ENCODE results near the gene DVL2. TPM values are rescaled to one million over a fixed set of nuclear protein-coding genes. Genes with fewer than 3 reads are reported as not detected.
"Not testable (repeated sequence)": the region's sequence is repeated elsewhere in the genome, so short reads cannot be mapped to it uniquely, and the experiment has no call there.

DVL2 gene
- total and polyA plus RNA-seq, 2 experiments from 2014 or later = 19.5 to 41.2 TPM

GRCh38 chr17:7249830-7250229 lies 15.5 kb upstream of the DVL2 start:
- peaks cover 14% of the 10 kb centered on the region for H3K36me3 ChIP-seq (ENCODE audit: low read depth)
- peaks cover 88% of the 10 kb centered on the region for H3K79me2 ChIP-seq (ENCODE audit: insufficient read depth)
- no peak for DNase-seq
- H3K9me3 ChIP-seq (ENCODE audit: low read depth) = no peaks in the 10 kb centered on the region
- H3K27me3 ChIP-seq (replicated peaks; ENCODE audit: insufficient read depth) = no peaks in the 10 kb centered on the region
- peak overlapping the region; percentile 92 for H3K4me2 ChIP-seq (ENCODE audit: unreplicated experiment)
- no peaks in the 10 kb centered on the region for H4K20me1 ChIP-seq (ENCODE audit: insufficient read depth)
- no peaks in the 10 kb centered on the region for H3K9me2 ChIP-seq (ENCODE audit: insufficient read depth)
- H3F3A ChIP-seq (ENCODE audit: insufficient read depth) = peaks cover 6% of the 10 kb centered on the region; the same call in 1 of the 2 replicates
- H3K4me3 ChIP-seq = peak overlapping the region; percentile 97
- peak overlapping the region; percentile 96 for H3K9ac ChIP-seq
- peaks cover 13% of the 10 kb centered on the region for H3K4me1 ChIP-seq (ENCODE audit: insufficient read depth)
- 95 to 96% methylated on average over 7 of the region's 7 CpGs for WGBS, 2 experiments (ENCODE audit: low coverage in 1 of 2, low lambda C conversion rate in 2 of 2, missing lambda C conversion rate in 2 of 2)
- no peak overlapping the region for H2AFZ ChIP-seq
- H3K27ac ChIP-seq = peak overlapping the region; percentile 99; the same call in 1 of the 2 replicates
- in situ Hi-C loops (cut with MboI) = no loop called here
- TF ChIP-seq EZH2phosphoT487 (IDR thresholded peaks at IDR 0.05; ENCODE audit: insufficient read depth, low read depth) = no peak
- no peak for TF ChIP-seq EZH2 (IDR thresholded peaks at IDR 0.05; ENCODE audit: insufficient read depth, poor library complexity, severe bottlenecking)

DNA sequence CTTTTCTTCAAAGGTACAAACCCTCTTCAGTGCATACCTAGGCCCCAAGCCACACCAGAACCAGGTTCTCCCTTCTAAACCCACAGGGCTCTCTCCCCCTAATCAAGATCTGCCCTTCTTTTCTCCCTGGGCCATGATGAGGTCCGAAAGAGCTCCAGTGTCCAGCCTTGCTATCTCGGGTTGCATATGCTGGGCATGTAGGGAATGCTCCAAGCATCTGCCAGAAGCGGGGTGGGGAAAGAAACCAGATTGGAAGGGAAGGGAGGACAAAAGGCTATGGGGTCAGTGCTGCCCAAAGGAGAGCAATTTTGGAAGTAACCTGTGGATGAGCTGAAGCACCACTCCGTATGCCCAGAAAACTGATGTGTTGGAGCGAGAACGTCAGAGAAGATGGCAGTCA lies 14.9 kb upstream of the DVL2 start:
- H4K20me1 ChIP-seq (ENCODE audit: insufficient read depth) = no peaks in the 10 kb centered on the region
- no peak overlapping the region for H3K4me2 ChIP-seq (ENCODE audit: unreplicated experiment)
- no peak overlapping the region for H3K9ac ChIP-seq
- no peak for DNase-seq
- H3F3A ChIP-seq (ENCODE audit: insufficient read depth) = peaks cover 11% of the 10 kb centered on the region; the same call in 1 of the 2 replicates
- no peak overlapping the region for H3K27ac ChIP-seq
- WGBS, 2 experiments (ENCODE audit: low coverage in 1 of 2, low lambda C conversion rate in 2 of 2, missing lambda C conversion rate in 2 of 2) = 75 to 76% methylated on average over 6 of the region's 6 CpGs
- no peaks in the 10 kb centered on the region for H3K9me3 ChIP-seq (ENCODE audit: low read depth)
- in situ Hi-C loops (cut with MboI) = no loop called here
- no peak overlapping the region for H3K4me3 ChIP-seq
- H3K4me1 ChIP-seq (ENCODE audit: insufficient read depth) = peaks cover 13% of the 10 kb centered on the region
- H3K9me2 ChIP-seq (ENCODE audit: insufficient read depth) = no peaks in the 10 kb centered on the region
- no peak for TF ChIP-seq EZH2phosphoT487 (IDR thresholded peaks at IDR 0.05; ENCODE audit: insufficient read depth, low read depth)
- no peak for TF ChIP-seq EZH2 (IDR thresholded peaks at IDR 0.05; ENCODE audit: insufficient read depth, poor library complexity, severe bottlenecking)
- peaks cover 88% of the 10 kb centered on the region for H3K79me2 ChIP-seq (ENCODE audit: insufficient read depth)
- no peak overlapping the region for H2AFZ ChIP-seq
- no peaks in the 10 kb centered on the region for H3K27me3 ChIP-seq (replicated peaks; ENCODE audit: insufficient read depth)
- H3K36me3 ChIP-seq (ENCODE audit: low read depth) = peaks cover 10% of the 10 kb centered on the region

- Histone ChIP-seq H3K27me3 (replicated peaks; ENCODE audit: insufficient read depth) (no peaks in the 10 kb centered on the region), H4K20me1 (ENCODE audit: insufficient read depth) (no peaks in the 10 kb centered on the region), H3F3A (ENCODE audit: insufficient read depth) (peaks cover 16% of the 10 kb centered on the region; the same call in 1 of the 2 replicates), H3K4me2 (ENCODE audit: unreplicated experiment) (no peak overlapping the region), H3K4me3 (no peak overlapping the region), H3K27ac (no peak overlapping the region), H3K36me3 (ENCODE audit: low read depth) (peaks cover 9% of the 10 kb centered on the region), H3K79me2 (ENCODE audit: insufficient read depth) (peaks cover 86% of the 10 kb centered on the region), H2AFZ (no peak overlapping the region), H3K9me3 (ENCODE audit: low read depth) (no peaks in the 10 kb centered on the region), H3K9ac (no peak overlapping the region), H3K9me2 (ENCODE audit: insufficient read depth) (no peaks in the 10 kb centered on the region), H3K4me1 (ENCODE audit: insufficient read depth) (peaks cover 13% of the 10 kb centered on the region)
- 68 to 74% methylated on average over 4 of the region's 4 CpGs for whole genome bisulfite sequencing, 2 experiments (ENCODE audit: low coverage in 1 of 2, low lambda C conversion rate in 2 of 2, missing lambda C conversion rate in 2 of 2)
- DNase-seq = no peak
- TF ChIP-seq EZH2phosphoT487 (IDR thresholded peaks at IDR 0.05; ENCODE audit: insufficient read depth, low read depth) = no peak
- no peak for TF ChIP-seq EZH2 (IDR thresholded peaks at IDR 0.05; ENCODE audit: insufficient read depth, poor library complexity, severe bottlenecking)
- in situ Hi-C loops (cut with MboI) = no loop called here
These were observed 14.5 kb upstream of the DVL2 start for GRCh38 chr17:7248796-7249195.

DNA sequence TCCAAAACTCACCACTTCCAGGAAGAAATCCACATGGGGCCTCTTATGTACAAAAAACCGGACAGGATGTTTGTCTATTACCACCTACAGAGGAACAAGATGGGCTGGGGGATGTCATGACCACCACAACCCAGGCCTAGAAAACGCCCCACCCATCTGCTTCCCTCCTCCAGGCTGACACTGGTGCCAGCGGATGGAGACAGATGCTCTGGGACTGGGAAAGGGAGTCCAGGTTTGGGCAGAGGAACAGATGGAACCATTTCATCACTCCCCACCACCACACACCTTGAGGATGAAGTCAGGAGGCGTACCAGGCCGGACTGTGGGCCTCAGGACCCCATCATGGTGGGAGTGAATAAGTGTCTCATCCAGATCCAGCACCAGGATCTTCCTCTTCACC lies 12.5 kb upstream of the DVL2 start:
- no peak for TF ChIP-seq EZH2 (IDR thresholded peaks at IDR 0.05; ENCODE audit: insufficient read depth, poor library complexity, severe bottlenecking)
- no peak for TF ChIP-seq EZH2phosphoT487 (IDR thresholded peaks at IDR 0.05; ENCODE audit: insufficient read depth, low read depth)
- Histone ChIP-seq H3K9me3 (ENCODE audit: low read depth) (no peaks in the 10 kb centered on the region), H3K4me2 (ENCODE audit: unreplicated experiment) (no peak overlapping the region), H3K4me3 (no peak overlapping the region), H3K27me3 (replicated peaks; ENCODE audit: insufficient read depth) (no peaks in the 10 kb centered on the region), H4K20me1 (ENCODE audit: insufficient read depth) (no peaks in the 10 kb centered on the region), H2AFZ (no peak overlapping the region), H3K9me2 (ENCODE audit: insufficient read depth) (no peaks in the 10 kb centered on the region), H3K4me1 (ENCODE audit: insufficient read depth) (peaks cover 8% of the 10 kb centered on the region; the same call in 1 of the 2 replicates), H3F3A (ENCODE audit: insufficient read depth) (peaks cover 18% of the 10 kb centered on the region; the same call in 1 of the 2 replicates), H3K79me2 (ENCODE audit: insufficient read depth) (peaks cover 75% of the 10 kb centered on the region), H3K9ac (no peak overlapping the region; the same call in 1 of the 2 replicates), H3K36me3 (ENCODE audit: low read depth) (peaks cover 9% of the 10 kb centered on the region), H3K27ac (no peak overlapping the region)
- DNase-seq = no peak
- in situ Hi-C loops (cut with MboI) = no loop called here
- 79 to 86% methylated on average over 5 of the region's 5 CpGs for WGBS, 2 experiments (ENCODE audit: low coverage in 1 of 2, low lambda C conversion rate in 2 of 2, missing lambda C conversion rate in 2 of 2)

- H3K4me2 ChIP-seq (ENCODE audit: unreplicated experiment); H2AFZ ChIP-seq; in situ Hi-C loops (cut with MboI); DNase-seq; H3K27me3 ChIP-seq (replicated peaks; ENCODE audit: insufficient read depth); H4K20me1 ChIP-seq (ENCODE audit: insufficient read depth); H3K9me3 ChIP-seq (ENCODE audit: low read depth); H3K9me2 ChIP-seq (ENCODE audit: insufficient read depth); H3K4me3 ChIP-seq: not testable (repeated sequence)
- 59 to 65% methylated on average over 10 of the region's 10 CpGs for WGBS, 2 experiments (ENCODE audit: low coverage in 1 of 2, low lambda C conversion rate in 2 of 2, missing lambda C conversion rate in 2 of 2)
- H3K36me3 ChIP-seq (ENCODE audit: low read depth) = peaks cover 23% of the 10 kb centered on the region
- peak overlapping the region; percentile 99 for H3K27ac ChIP-seq
- peaks cover 19% of the 10 kb centered on the region for H3K4me1 ChIP-seq (ENCODE audit: insufficient read depth)
- peaks cover 75% of the 10 kb centered on the region for H3K79me2 ChIP-seq (ENCODE audit: insufficient read depth)
- H3F3A ChIP-seq (ENCODE audit: insufficient read depth) = peaks cover 38% of the 10 kb centered on the region
- H3K9ac ChIP-seq = peak overlapping the region; percentile 99; the same call in 1 of the 2 replicates
These were observed 9.5 kb upstream of the DVL2 start for GRCh38 chr17:7243838-7244237.

Data from GM23248 (cell line).